ENCODE measurements around the gene PSD4. TPM values are rescaled to one million over a fixed set of nuclear protein-coding genes. Genes with fewer than 3 reads are reported as not detected.
A peak's percentile ranks its signal among the peaks of the same experiment; 100 is the strongest.

PSD4 gene
- 2.9 and 4.7 TPM in 2 replicates for total RNA-seq

GRCh38 chr2:113173542-113174375, at the start of gene PSD4:
Gene PSD4, plus strand, starts transcription at chr2:113173971. Its CDS starts 8,486 bp downstream, at chr2:113182457.
- no peak for DNase-seq (ENCODE audit: low read depth)
- H3K4me3 ChIP-seq (ENCODE audit: low read depth, low read length), result no peak within 1 kb of the TSS
- TF ChIP-seq, protein P1, sequence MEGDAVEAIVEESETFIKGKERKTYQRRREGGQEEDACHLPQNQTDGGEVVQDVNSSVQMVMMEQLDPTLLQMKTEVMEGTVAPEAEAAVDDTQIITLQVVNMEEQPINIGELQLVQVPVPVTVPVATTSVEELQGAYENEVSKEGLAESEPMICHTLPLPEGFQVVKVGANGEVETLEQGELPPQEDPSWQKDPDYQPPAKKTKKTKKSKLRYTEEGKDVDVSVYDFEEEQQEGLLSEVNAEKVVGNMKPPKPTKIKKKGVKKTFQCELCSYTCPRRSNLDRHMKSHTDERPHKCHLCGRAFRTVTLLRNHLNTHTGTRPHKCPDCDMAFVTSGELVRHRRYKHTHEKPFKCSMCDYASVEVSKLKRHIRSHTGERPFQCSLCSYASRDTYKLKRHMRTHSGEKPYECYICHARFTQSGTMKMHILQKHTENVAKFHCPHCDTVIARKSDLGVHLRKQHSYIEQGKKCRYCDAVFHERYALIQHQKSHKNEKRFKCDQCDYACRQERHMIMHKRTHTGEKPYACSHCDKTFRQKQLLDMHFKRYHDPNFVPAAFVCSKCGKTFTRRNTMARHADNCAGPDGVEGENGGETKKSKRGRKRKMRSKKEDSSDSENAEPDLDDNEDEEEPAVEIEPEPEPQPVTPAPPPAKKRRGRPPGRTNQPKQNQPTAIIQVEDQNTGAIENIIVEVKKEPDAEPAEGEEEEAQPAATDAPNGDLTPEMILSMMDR (IDR thresholded peaks at IDR 0.05; ENCODE audit: insufficient read depth, low read depth, low read length), result no peak

- DNase-seq (ENCODE audit: low read depth), result peak; percentile 10
- H3K4me3 ChIP-seq (ENCODE audit: low read depth, low read length), result no peak overlapping the region
- TF ChIP-seq, protein P1 (IDR thresholded peaks at IDR 0.05; ENCODE audit: insufficient read depth, low read depth, low read length), result no peak
Measured at GRCh38 chr2:113124181-113124961, 49.4 kb upstream of the PSD4 start.

DNA sequence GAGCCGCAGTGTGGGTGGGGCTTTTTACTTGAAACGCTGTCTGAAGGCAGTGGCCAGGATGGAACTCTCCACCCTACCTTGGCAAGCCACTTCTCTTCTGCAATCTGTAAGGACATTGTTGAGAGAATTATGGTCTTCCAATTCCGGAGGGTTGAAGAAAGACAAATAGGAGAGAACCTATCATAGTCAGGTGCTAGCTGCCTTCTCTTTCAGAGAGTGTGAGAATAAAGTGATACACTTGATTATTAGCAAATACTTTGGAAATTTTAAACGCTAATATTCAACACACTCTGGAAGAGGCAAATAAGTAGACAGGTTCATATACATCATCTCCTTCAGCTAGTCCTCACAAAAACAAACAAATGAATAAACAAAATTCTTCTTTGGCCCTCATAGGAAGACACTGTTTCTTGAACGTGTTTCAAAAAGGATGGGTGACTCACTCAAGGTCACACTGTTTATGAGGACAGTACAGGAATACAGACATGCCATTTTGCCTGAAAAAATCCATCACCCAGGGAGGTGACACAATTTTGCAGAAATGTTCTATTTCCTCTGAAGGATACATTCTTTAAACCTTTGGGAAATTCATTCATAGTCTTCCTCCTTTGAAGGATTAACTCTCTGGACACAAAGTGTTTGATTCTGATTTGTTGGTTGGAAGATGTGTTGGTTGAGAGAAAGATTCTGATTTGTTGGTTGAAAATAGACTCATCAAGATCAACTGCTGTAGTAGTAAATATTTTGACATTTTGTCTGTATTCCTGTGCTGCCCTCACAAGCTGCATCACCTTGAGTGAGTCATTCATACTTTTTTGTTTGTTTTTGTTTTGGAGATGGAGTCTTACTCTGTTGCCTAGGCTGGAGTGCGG, 48.6 kb upstream of the PSD4 start:
- DNase-seq (ENCODE audit: low read depth), result peak; percentile 33
- TF ChIP-seq, protein P1 (IDR thresholded peaks at IDR 0.05; ENCODE audit: insufficient read depth, low read depth, low read length), result no peak
- no peak overlapping the region for H3K4me3 ChIP-seq (ENCODE audit: low read depth, low read length)

- TF ChIP-seq, protein P1 (IDR thresholded peaks at IDR 0.05; ENCODE audit: insufficient read depth, low read depth, low read length), result no peak
- no peak for DNase-seq (ENCODE audit: low read depth)
- H3K4me3 ChIP-seq (ENCODE audit: low read depth, low read length), result no peak within 1 kb of the TSS
Measured at GRCh38 chr2:113126845-113127645, 46.7 kb upstream of the PSD4 start, which contains the start of gene IL1RN. Gene IL1RN, plus strand, starts transcription at chr2:113127598. Its CDS starts 27 bp downstream, at chr2:113127625.

DNA sequence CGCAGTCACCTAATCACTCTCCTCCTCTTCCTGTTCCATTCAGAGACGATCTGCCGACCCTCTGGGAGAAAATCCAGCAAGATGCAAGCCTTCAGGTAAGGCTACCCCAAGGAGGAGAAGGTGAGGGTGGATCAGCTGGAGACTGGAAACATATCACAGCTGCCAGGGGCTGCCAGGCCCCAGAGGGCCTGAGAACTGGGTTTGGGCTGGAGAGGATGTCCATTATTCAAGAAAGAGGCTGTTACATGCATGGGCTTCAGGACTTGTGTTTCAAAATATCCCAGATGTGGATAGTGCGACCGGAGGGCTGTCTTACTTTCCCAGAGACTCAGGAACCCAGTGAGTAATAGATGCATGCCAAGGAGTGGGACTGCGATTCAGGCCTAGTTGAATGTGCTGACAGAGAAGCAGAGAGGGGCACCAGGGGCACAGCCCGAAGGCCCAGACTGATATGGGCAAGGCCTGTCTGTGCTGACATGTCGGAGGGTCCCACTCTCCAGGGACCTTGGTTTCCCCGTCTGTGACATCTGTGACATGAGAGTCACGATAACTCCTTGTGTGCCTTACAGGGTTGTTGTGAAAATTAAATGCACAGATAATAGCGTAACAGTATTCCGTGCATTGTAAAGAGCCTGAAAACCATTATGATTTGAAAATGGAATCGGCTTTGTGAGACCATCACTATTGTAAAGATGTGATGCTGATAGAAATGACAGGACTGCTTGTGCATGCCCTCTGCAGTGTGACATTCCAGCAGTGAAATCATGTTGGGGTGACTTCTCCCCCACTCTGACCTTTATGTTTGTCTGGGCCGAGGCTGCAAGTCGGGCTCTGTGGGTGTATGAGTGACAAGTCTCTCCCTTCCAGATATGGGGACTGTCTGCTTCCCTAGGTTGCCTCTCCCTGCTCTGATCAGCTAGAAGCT, 45.9 kb upstream of the PSD4 start:
- H3K4me3 ChIP-seq (ENCODE audit: low read depth, low read length), result no peak overlapping the region
- TF ChIP-seq, protein P1 (IDR thresholded peaks at IDR 0.05; ENCODE audit: insufficient read depth, low read depth, low read length), result no peak
- DNase-seq (ENCODE audit: low read depth), result no peak
